Bronchial epithelial cell (primary cell): ENCODE data around the gene DNAJB6. TPM values are rescaled to one million over a fixed set of nuclear protein-coding genes. Genes with fewer than 3 reads are reported as not detected.

Experiments used
- DNase-seq: peaks from one replicate; pipeline ENCODE4 v3.0.0-alpha.2; 2010; ENCODE audit warnings: low read depth
- FAIRE-seq: peaks from 2 replicates; lab custom pipeline; 2011; peaks lifted over from hg19 to GRCh38; lab: Jason Lieb, UNC
- H3K27me3 ChIP-seq: 2 replicates; pipeline ENCODE4 v1.5.1; 2011; ENCODE audit warnings: low read length; ENCODE audit not compliant: control insufficient read depth, insufficient read depth
- H3K36me3 ChIP-seq: 2 replicates; pipeline ENCODE4 v1.5.1; 2011; ENCODE audit warnings: low read length; ENCODE audit not compliant: control insufficient read depth, insufficient read depth
- H3K4me3 ChIP-seq: 2 replicates; pipeline ENCODE4 v1.5.1; 2011; ENCODE audit warnings: mild to moderate bottlenecking, low read depth, low read length, control low read depth
- CTCF ChIP-seq: IDR thresholded peaks from 2 replicates; pipeline ENCODE4 v1.5.1; 2011; ENCODE audit warnings: mild to moderate bottlenecking, moderate library complexity, low read length, control low read depth, inconsistent platforms; ENCODE audit not compliant: insufficient read depth, severe bottlenecking
- total RNA-seq: library from RNA; depleted of rRNA; stranded (reverse); fragments of >200 nt; gene quantifications from 2 replicates; pipeline ENCODE4 v1.2.1, GENCODE V29; 2014

The DNAJB6 gene
- total RNA-seq, 1 donor from 2014 or later: 87.9 TPM

- DNase-seq (no peak), FAIRE-seq (no peak)
- Histone ChIP-seq H3K4me3 (no peak overlapping the region), H3K36me3 (peaks cover 5% of the 10 kb centered on the region), H3K27me3 (no peaks in the 10 kb centered on the region)
- no peak for TF ChIP-seq CTCF
Observed at GRCh38 chr7:157402911-157403534, 66.2 kb downstream of the DNAJB6 start.

- H3K27me3 ChIP-seq: no peaks in the 10 kb centered on the region
- DNase-seq (no peak), FAIRE-seq (no peak)
- H3K4me3 ChIP-seq: no peak overlapping the region
- peaks cover 5% of the 10 kb centered on the region for H3K36me3 ChIP-seq
- TF ChIP-seq CTCF: no peak
Observed at GRCh38 chr7:157403646-157404401, 67.0 kb downstream of the DNAJB6 start.

- no peaks in the 10 kb centered on the region for H3K27me3 ChIP-seq
- peak; percentile 92 for DNase-seq
- no peak for TF ChIP-seq CTCF
- peaks cover 5% of the 10 kb centered on the region for H3K36me3 ChIP-seq
- peak; percentile 84 for FAIRE-seq
- H3K4me3 ChIP-seq: no peak overlapping the region
Observed at GRCh38 chr7:157404845-157405481, 68.2 kb downstream of the DNAJB6 start.

- Histone ChIP-seq H3K36me3 (peaks cover 2% of the 10 kb centered on the region), H3K27me3 (no peaks in the 10 kb centered on the region), H3K4me3 (no peak overlapping the region)
- no peak for TF ChIP-seq CTCF
- no peak for FAIRE-seq
- no peak for DNase-seq
Observed at GRCh38 chr7:157405501-157405900, 68.7 kb downstream of the DNAJB6 start.

- DNase-seq (no peak), FAIRE-seq (no peak)
- peak; percentile 4 for TF ChIP-seq CTCF
- H3K36me3 ChIP-seq: peaks cover 2% of the 10 kb centered on the region
- H3K27me3 ChIP-seq: no peaks in the 10 kb centered on the region
- H3K4me3 ChIP-seq: no peak overlapping the region
Observed at GRCh38 chr7:157405914-157406810, 69.4 kb downstream of the DNAJB6 start.
